Measurements from ENCODE around the gene FNIP1. TPM values are rescaled to one million over a fixed set of nuclear protein-coding genes. Genes with fewer than 3 reads are reported as not detected.

The FNIP1 gene
- total RNA-seq, 4 donors from 2014 or later = 36.0 to 42.7 (median 38.5) TPM

GRCh38 chr5:131644370-131644769, 152.4 kb downstream of the FNIP1 start:
- Histone ChIP-seq H3K4me1 (no peaks in the 10 kb centered on the region), H3K27ac (no peak overlapping the region), H3K27me3 (no peaks in the 10 kb centered on the region), H3K9me3 (no peaks in the 10 kb centered on the region), H3K36me3 (peaks cover 0 to 42% (median 0%) of the 10 kb centered on the region in 3 donors), H3K4me3 (no peak overlapping the region)
- no peak for DNase-seq (ENCODE audit: low spot score in 2 of 2)
- 85 to 89% methylated on average over 1 of the region's 1 CpG for WGBS, 2 donors
- TF ChIP-seq EP300 (IDR thresholded peaks at IDR 0.05) (no peak), POLR2A (IDR thresholded peaks at IDR 0.05) (no peak)
- TF ChIP-seq, protein P1, sequence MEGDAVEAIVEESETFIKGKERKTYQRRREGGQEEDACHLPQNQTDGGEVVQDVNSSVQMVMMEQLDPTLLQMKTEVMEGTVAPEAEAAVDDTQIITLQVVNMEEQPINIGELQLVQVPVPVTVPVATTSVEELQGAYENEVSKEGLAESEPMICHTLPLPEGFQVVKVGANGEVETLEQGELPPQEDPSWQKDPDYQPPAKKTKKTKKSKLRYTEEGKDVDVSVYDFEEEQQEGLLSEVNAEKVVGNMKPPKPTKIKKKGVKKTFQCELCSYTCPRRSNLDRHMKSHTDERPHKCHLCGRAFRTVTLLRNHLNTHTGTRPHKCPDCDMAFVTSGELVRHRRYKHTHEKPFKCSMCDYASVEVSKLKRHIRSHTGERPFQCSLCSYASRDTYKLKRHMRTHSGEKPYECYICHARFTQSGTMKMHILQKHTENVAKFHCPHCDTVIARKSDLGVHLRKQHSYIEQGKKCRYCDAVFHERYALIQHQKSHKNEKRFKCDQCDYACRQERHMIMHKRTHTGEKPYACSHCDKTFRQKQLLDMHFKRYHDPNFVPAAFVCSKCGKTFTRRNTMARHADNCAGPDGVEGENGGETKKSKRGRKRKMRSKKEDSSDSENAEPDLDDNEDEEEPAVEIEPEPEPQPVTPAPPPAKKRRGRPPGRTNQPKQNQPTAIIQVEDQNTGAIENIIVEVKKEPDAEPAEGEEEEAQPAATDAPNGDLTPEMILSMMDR (IDR thresholded peaks at IDR 0.05) = no peak

GRCh38 chr5:131641494-131641893, 155.3 kb downstream of the FNIP1 start:
- TF ChIP-seq, protein P1 (IDR thresholded peaks at IDR 0.05) = no peak
- no peak for TF ChIP-seq EP300 (IDR thresholded peaks at IDR 0.05)
- no peak for TF ChIP-seq POLR2A (IDR thresholded peaks at IDR 0.05)
- Histone ChIP-seq H3K4me1 (peaks cover 0 to 3% (median under 1%) of the 10 kb centered on the region in 4 donors), H3K4me3 (no peak overlapping the region), H3K27ac (no peak overlapping the region), H3K36me3 (peaks cover 0 to 27% (median 0%) of the 10 kb centered on the region in 3 donors), H3K27me3 (no peaks in the 10 kb centered on the region), H3K9me3 (no peaks in the 10 kb centered on the region)
- no peak for DNase-seq (ENCODE audit: low spot score in 2 of 2)
- 93 to 100% methylated on average over 1 of the region's 1 CpG for WGBS, 2 donors

- Histone ChIP-seq H3K36me3 (peaks cover 0 to 17% (median 0%) of the 10 kb centered on the region in 3 donors), H3K9me3 (no peaks in the 10 kb centered on the region), H3K27me3 (no peaks in the 10 kb centered on the region), H3K4me3 (no peak overlapping the region), H3K27ac (no peak overlapping the region), H3K4me1 (peaks cover 0 to 8% (median 3%) of the 10 kb centered on the region in 4 donors)
- TF ChIP-seq POLR2A (IDR thresholded peaks at IDR 0.05) = no peak
- TF ChIP-seq, protein P1 (IDR thresholded peaks at IDR 0.05) = no peak
- WGBS, 2 donors = 67 to 80% methylated on average over 5 of the region's 5 CpGs
- DNase-seq (ENCODE audit: low spot score in 2 of 2) = no peak
Observed at GRCh38 chr5:131640043-131640856, 156.6 kb downstream of the FNIP1 start.

- no peak for TF ChIP-seq EP300 (IDR thresholded peaks at IDR 0.05)
- TF ChIP-seq POLR2A (IDR thresholded peaks at IDR 0.05) = no peak
- TF ChIP-seq, protein P1 (IDR thresholded peaks at IDR 0.05) = no peak
- peaks cover 0 to 7% (median 0%) of the 10 kb centered on the region in 3 donors for H3K36me3 ChIP-seq
Observed at GRCh38 chr5:131639148-131639547, 157.7 kb downstream of the FNIP1 start.

DNA sequence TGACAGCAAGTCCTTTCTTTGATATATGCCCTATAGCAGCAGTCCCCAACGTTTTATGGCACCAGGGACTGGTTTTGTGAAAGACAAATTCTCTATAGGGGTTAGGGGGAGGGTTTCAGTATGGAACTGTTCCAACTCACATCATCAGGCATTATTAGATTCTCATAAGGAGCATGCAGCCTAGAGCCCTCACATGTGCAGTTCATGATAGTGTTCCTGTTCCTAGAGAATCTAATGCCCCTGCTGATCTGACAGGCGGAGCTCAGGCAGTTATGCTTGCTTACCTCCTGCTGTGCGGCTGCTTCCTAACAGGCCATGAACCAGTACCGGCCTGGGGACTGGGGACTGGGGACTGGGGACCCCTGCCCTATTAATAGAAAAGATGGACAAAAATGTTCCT, 159.1 kb downstream of the FNIP1 start:
- no peaks in the 10 kb centered on the region for H3K27me3 ChIP-seq
- TF ChIP-seq, protein P1 (IDR thresholded peaks at IDR 0.05) = no peak
- TF ChIP-seq POLR2A (IDR thresholded peaks at IDR 0.05) (no peak), EP300 (IDR thresholded peaks at IDR 0.05) (no peak)
- no peak overlapping the region for H3K4me3 ChIP-seq
- H3K27ac ChIP-seq = no peak overlapping the region
- peaks cover 0 to 25% (median 14%) of the 10 kb centered on the region in 4 donors for H3K4me1 ChIP-seq
- no peak for DNase-seq (ENCODE audit: low spot score in 2 of 2)
- H3K36me3 ChIP-seq = no peaks in the 10 kb centered on the region
- H3K9me3 ChIP-seq = no peaks in the 10 kb centered on the region
- WGBS, 2 donors = 62 to 82% methylated on average over 4 of the region's 4 CpGs

More at GRCh38 chr5:131639148-131639547, 157.7 kb downstream of the FNIP1 start:
- Histone ChIP-seq H3K4me3 (no peak overlapping the region), H3K4me1 (peaks cover 0 to 10% (median 3%) of the 10 kb centered on the region in 4 donors), H3K9me3 (no peaks in the 10 kb centered on the region), H3K27me3 (no peaks in the 10 kb centered on the region), H3K27ac (no peak overlapping the region)
- DNase-seq (ENCODE audit: low spot score in 2 of 2) = no peak

Data from tibial nerve (tissue), 4 donors.